ENCODE data around the gene RNASE7. TPM values are rescaled to one million over a fixed set of nuclear protein-coding genes. Genes with fewer than 3 reads are reported as not detected.
"Not testable (repeated sequence)": the region's sequence is repeated elsewhere in the genome, so short reads cannot be mapped to it uniquely, and the experiment has no call there.

RNASE7 gene
- total RNA-seq, 1 experiment from 2014 or later = not detected

DNA sequence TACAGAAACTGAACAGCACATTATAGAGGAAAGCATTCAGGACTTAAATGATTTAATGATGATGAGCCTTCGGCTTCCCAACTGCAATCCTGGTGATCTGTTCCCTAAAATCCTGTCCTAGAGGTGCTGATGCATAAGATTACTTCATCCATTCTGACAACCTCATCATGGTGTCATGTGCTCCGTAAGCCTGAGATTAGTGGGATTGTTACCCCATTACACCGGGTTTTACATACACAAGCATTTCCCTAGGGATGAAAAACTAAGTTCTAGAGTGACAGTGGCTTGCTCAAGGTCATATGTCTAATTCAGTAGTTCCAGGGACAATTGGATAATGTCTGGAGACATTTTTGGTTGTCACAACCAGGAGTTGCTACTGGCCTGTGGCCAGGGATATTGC lies 5.0 kb upstream of the RNASE7 start:
- H3K4me1 Mint-ChIP-seq (ENCODE audit: low read depth, unreplicated experiment) = peaks cover 19% of the 10 kb centered on the region
- no peaks in the 10 kb centered on the region for H3K36me3 Mint-ChIP-seq (ENCODE audit: insufficient read depth, unreplicated experiment)
- H3K27ac Mint-ChIP-seq (ENCODE audit: unreplicated experiment) = no peak overlapping the region
- no peaks in the 10 kb centered on the region for H3K9me3 Mint-ChIP-seq (ENCODE audit: low read depth, unreplicated experiment)
- CTCF ChIA-PET = interaction anchor here (1.6 kb wide), 1 partner anchor 22 kb away, joined by 6 read pairs; no protein-coding TSS in a partner anchor
- no peak overlapping the region for H3K4me3 Mint-ChIP-seq (ENCODE audit: low read depth, unreplicated experiment)
- TF ChIP-seq CTCF (IDR thresholded peaks at IDR 0.05; ENCODE audit: unreplicated experiment) = no peak
- peaks cover 70% of the 10 kb centered on the region for H3K27me3 Mint-ChIP-seq (ENCODE audit: unreplicated experiment)
- no peak for DNase-seq
- intact Hi-C loops (cut with micrococcal nuclease; ENCODE audit: unreplicated experiment) = no loop called here
- no TSS peak for BruUV-seq (replicated peaks)

DNA sequence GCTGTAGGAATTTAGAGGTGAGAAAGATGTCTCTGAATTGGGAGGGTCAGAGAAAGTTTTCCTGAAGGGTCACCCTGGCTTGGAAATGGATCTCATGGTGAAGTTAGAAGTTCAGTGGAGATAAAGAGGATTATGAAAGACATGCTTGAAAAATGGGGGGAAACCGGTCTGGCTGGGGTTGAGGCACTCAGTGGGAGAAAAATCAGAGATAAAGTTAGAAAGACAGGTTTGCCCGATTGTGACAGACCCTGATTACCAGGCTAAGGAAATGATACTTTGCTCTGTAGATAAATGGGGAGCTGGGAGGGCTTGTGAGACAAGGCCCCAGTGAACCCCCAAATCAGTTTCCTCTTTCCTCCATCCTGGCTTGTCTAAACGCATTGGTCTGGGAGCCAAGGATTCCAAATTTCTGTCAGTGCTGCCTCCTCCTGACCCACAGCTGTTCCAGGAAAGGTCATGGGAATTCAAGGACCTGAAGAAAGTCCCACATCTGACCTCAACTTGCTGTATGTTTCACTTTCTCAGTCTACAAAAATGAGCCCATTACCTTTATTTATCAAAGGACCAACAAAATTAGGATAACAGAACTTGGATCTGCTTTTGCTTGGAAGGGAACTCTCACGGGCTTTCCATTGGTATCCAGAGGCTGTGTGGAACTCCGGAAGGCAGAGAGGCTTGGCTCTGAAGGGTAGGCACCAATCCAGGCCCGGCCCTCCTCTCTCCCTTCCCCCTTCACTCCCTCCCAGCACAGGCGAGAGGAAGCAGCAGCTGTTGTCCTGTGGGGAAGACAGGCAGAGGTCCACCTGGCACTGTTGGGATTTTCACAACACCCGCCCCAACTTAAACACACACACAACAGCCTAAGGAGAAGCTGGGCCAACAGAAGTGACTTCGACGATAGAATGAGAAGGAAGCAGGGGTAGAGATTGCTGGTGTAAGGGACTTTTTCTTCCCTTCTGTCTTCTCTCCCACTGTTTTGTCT lies 3.4 kb upstream of the RNASE7 start:
- TF ChIP-seq CTCF (IDR thresholded peaks at IDR 0.05; ENCODE audit: unreplicated experiment) = no peak
- Mint-ChIP-seq H3K4me1 (ENCODE audit: low read depth, unreplicated experiment) (peaks cover 28% of the 10 kb centered on the region), H3K4me3 (ENCODE audit: low read depth, unreplicated experiment) (no peak overlapping the region), H3K27ac (ENCODE audit: unreplicated experiment) (no peak overlapping the region), H3K9me3 (ENCODE audit: low read depth, unreplicated experiment) (no peaks in the 10 kb centered on the region), H3K36me3 (ENCODE audit: insufficient read depth, unreplicated experiment) (no peaks in the 10 kb centered on the region), H3K27me3 (ENCODE audit: unreplicated experiment) (peaks cover 70% of the 10 kb centered on the region)
- CTCF ChIA-PET = interaction anchor here (1.6 to 6.7 kb wide), 3 partner anchors 14 to 68 kb away, joined by 4 to 93 read pairs (median 5); partner anchors contain the start of gene NDRG2
- intact Hi-C loops (cut with micrococcal nuclease; ENCODE audit: unreplicated experiment) = no loop called here
- BruUV-seq (replicated peaks) = no TSS peak
- no peak for DNase-seq

DNA sequence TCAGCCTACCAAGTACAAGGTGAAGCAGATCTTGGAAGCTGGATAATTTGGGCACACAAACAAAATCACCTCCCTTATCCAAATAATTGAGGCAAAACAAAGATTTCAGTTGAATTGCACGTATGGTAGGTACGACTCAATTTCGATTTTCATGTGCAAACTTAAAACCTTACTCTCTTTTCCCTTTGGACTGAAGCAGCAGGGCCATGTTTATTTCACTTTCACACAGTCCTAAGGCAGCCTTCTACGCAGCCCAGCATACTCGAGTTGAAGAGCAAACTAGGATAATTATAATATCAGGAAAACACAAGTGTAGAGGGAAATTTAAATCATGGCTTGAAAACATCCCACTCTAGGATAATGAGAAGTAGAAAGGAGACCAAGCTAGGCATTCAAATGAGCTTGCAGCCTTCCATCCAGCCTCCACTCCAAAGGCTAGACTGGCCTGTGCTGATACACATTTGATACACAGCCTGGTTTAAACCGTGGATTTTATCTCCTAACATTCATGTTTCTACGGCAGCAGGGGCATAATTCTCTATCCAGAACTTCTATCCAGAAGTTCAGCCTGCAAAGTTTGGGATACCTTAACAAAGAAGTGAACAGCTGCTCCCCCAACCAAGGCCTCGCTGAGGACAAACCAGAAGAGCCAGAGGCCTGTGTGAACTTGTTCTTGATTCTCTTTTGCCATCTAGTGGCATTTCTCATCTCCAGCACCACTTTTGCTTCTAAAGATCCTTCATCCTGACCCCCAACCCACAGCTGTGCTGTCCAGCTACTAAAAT lies 2.4 kb upstream of the RNASE7 start:
- no peak overlapping the region for H3K27ac Mint-ChIP-seq (ENCODE audit: unreplicated experiment)
- intact Hi-C loops (cut with micrococcal nuclease; ENCODE audit: unreplicated experiment) = loop anchor here (1.0 to 10.0 kb wide), 3 partner anchors 25 to 185 kb away; no protein-coding TSS in a partner anchor
- H3K9me3 Mint-ChIP-seq (ENCODE audit: low read depth, unreplicated experiment) = no peaks in the 10 kb centered on the region
- H3K27me3 Mint-ChIP-seq (ENCODE audit: unreplicated experiment) = peaks cover 70% of the 10 kb centered on the region
- BruUV-seq (replicated peaks) = no TSS peak
- peak; percentile 44 for TF ChIP-seq CTCF (IDR thresholded peaks at IDR 0.05; ENCODE audit: unreplicated experiment)
- CTCF ChIA-PET = interaction anchor here (0.7 to 6.7 kb wide), 11 partner anchors 15 to 182 kb away, joined by 3 to 93 read pairs (median 4); partner anchors contain the start of genes ARHGEF40 and NDRG2
- no peaks in the 10 kb centered on the region for H3K36me3 Mint-ChIP-seq (ENCODE audit: insufficient read depth, unreplicated experiment)
- H3K4me1 Mint-ChIP-seq (ENCODE audit: low read depth, unreplicated experiment) = peaks cover 36% of the 10 kb centered on the region
- DNase-seq = peak; percentile 37
- no peak overlapping the region for H3K4me3 Mint-ChIP-seq (ENCODE audit: low read depth, unreplicated experiment)

- CTCF ChIA-PET = interaction anchor here (0.7 to 6.7 kb wide), 12 partner anchors 16 to 183 kb away, joined by 3 to 93 read pairs (median 4); partner anchors contain the start of genes ARHGEF40 and NDRG2
These were observed 1.7 kb upstream of the RNASE7 start for GRCh38 chr14:21040370-21040925.

GRCh38 chr14:21040941-21041340 lies 1.2 kb upstream of the RNASE7 start:
- Mint-ChIP-seq H3K4me1 (ENCODE audit: low read depth, unreplicated experiment) (peaks cover 36% of the 10 kb centered on the region), H3K27me3 (ENCODE audit: unreplicated experiment) (peaks cover 67% of the 10 kb centered on the region)
- H3K4me3 Mint-ChIP-seq (ENCODE audit: low read depth, unreplicated experiment); H3K36me3 Mint-ChIP-seq (ENCODE audit: insufficient read depth, unreplicated experiment); BruUV-seq (replicated peaks); H3K9me3 Mint-ChIP-seq (ENCODE audit: low read depth, unreplicated experiment); DNase-seq; H3K27ac Mint-ChIP-seq (ENCODE audit: unreplicated experiment): not testable (repeated sequence)
- CTCF ChIA-PET = interaction anchor here (0.7 to 6.7 kb wide), 7 partner anchors 20 to 183 kb away, joined by 3 to 93 read pairs (median 6); partner anchors contain the start of gene ARHGEF40
- intact Hi-C loops (cut with micrococcal nuclease; ENCODE audit: unreplicated experiment) = loop anchor here (1.0 to 10.0 kb wide), 3 partner anchors 27 to 186 kb away; no protein-coding TSS in a partner anchor

More at GRCh38 chr14:21040370-21040925, 1.7 kb upstream of the RNASE7 start:
- intact Hi-C loops (cut with micrococcal nuclease; ENCODE audit: unreplicated experiment) = loop anchor here (1.0 to 10.0 kb wide), 3 partner anchors 26 to 186 kb away; no protein-coding TSS in a partner anchor
- Mint-ChIP-seq H3K36me3 (ENCODE audit: insufficient read depth, unreplicated experiment) (no peaks in the 10 kb centered on the region), H3K4me3 (ENCODE audit: low read depth, unreplicated experiment) (no peak overlapping the region), H3K27ac (ENCODE audit: unreplicated experiment) (no peak overlapping the region), H3K9me3 (ENCODE audit: low read depth, unreplicated experiment) (no peaks in the 10 kb centered on the region), H3K4me1 (ENCODE audit: low read depth, unreplicated experiment) (peaks cover 36% of the 10 kb centered on the region), H3K27me3 (ENCODE audit: unreplicated experiment) (peaks cover 70% of the 10 kb centered on the region)
- no TSS peak for BruUV-seq (replicated peaks)
- no peak for TF ChIP-seq CTCF (IDR thresholded peaks at IDR 0.05; ENCODE audit: unreplicated experiment)
- DNase-seq = no peak

Measured in Calu3 (cell line).